Smooth muscle cell of trachea (primary cell): ENCODE measurements around the gene FLYWCH1. TPM values are rescaled to one million over a fixed set of nuclear protein-coding genes. Genes with fewer than 3 reads are reported as not detected.

Experiments
- total RNA-seq: library from RNA; depleted of rRNA; stranded (reverse); fragments of >200 nt; gene quantifications from 2 replicates; pipeline ENCODE4 v1.2.1, GENCODE V29; 2014

Gene FLYWCH1
- total RNA-seq: 46.4 and 77.6 TPM in 2 replicates

GRCh38 chr16:2911638-2912329, at the start of gene FLYWCH1:
Gene FLYWCH1 (plus strand): TSS chr16:2911931. CDS start chr16:2929686, 17,755 bp downstream.

GRCh38 chr16:2882650-2883457, 28.9 kb upstream of the FLYWCH1 start, which contains the start of gene FLYWCH2:
Gene FLYWCH2 (plus strand): TSS chr16:2883215. CDS start chr16:2896450, 13,235 bp downstream.

GRCh38 chr16:2963723-2964474, 52.2 kb downstream of the FLYWCH1 start, which contains the start of gene KREMEN2:
Gene KREMEN2 (plus strand): TSS chr16:2964275. CDS start chr16:2964521, 246 bp downstream.

GRCh38 chr16:2968738-2969544, 57.2 kb downstream of the FLYWCH1 start, which contains the start of gene PAQR4:
Gene PAQR4 (plus strand): TSS chr16:2969348. CDS start chr16:2969675, 327 bp downstream.

GRCh38 chr16:2980227-2981176, 68.8 kb downstream of the FLYWCH1 start, which contains the start of gene PKMYT1:
Gene PKMYT1 (minus strand): TSS chr16:2980446. CDS start chr16:2979657, 789 bp downstream.

Other genes starting within 250 kb of the FLYWCH1 start
- gene KCTD5, start 229.4 kb upstream of the FLYWCH1 start, total RNA-seq: 17.6 and 25.6 TPM in 2 replicates
- gene PRSS27, start 191.7 kb upstream of the FLYWCH1 start, total RNA-seq: 0.58 and 1.3 TPM in 2 replicates
- gene SRRM2, start 159.3 kb upstream of the FLYWCH1 start, total RNA-seq: 71.9 and 83.0 TPM in 2 replicates
- gene ELOB, start 134.7 kb upstream of the FLYWCH1 start, total RNA-seq: 303 and 308 TPM in 2 replicates
- gene PRSS33, start 124.4 kb upstream of the FLYWCH1 start, total RNA-seq: not detected in 2 replicates
- not detected in 2 replicates for gene PRSS41, start 113.5 kb upstream of the FLYWCH1 start, total RNA-seq
- gene PRSS21, start 94.7 kb upstream of the FLYWCH1 start, total RNA-seq: 0.44 and 2.0 TPM in 2 replicates
- not detected in 2 replicates for gene ZG16B, start 81.6 kb upstream of the FLYWCH1 start, total RNA-seq
- not detected in 2 replicates for gene PRSS22, start 53.8 kb upstream of the FLYWCH1 start, total RNA-seq
- gene FLYWCH2, start 28.7 kb upstream of the FLYWCH1 start, total RNA-seq: 73.9 and 77.1 TPM in 2 replicates
- 0.17 TPM in 1 of 2 replicates, not detected in the other for gene KREMEN2, start 52.3 kb downstream of the FLYWCH1 start, total RNA-seq
- 2.5 and 6.5 TPM in 2 replicates for gene PAQR4, start 57.4 kb downstream of the FLYWCH1 start, total RNA-seq
- gene PKMYT1, start 68.5 kb downstream of the FLYWCH1 start, total RNA-seq: 0.83 and 9.9 TPM in 2 replicates
- gene CLDN9, start 101.0 kb downstream of the FLYWCH1 start, total RNA-seq: under 0.01 TPM in 1 of 2 replicates, not detected in the other
- gene CLDN6, start 106.3 kb downstream of the FLYWCH1 start, total RNA-seq: 0.15 TPM in 1 of 2 replicates, not detected in the other
- 91.0 and 208 TPM in 2 replicates for gene TNFRSF12A, start 108.4 kb downstream of the FLYWCH1 start, total RNA-seq
- gene HCFC1R1, start 112.0 kb downstream of the FLYWCH1 start, total RNA-seq: 12.5 and 73.4 TPM in 2 replicates
- 20.0 and 26.9 TPM in 2 replicates for gene THOC6, start 112.1 kb downstream of the FLYWCH1 start, total RNA-seq
- gene BICDL2, start 125.0 kb downstream of the FLYWCH1 start, total RNA-seq: 0.17 TPM in 1 of 2 replicates, not detected in the other
- 0.15 TPM in 1 of 2 replicates, not detected in the other for gene MMP25, start 134.6 kb downstream of the FLYWCH1 start, total RNA-seq
- gene IL32, start 153.7 kb downstream of the FLYWCH1 start, total RNA-seq: 2.6 and 14.2 TPM in 2 replicates
- gene ZSCAN10, start 187.4 kb downstream of the FLYWCH1 start, total RNA-seq: 0.17 TPM in 1 of 2 replicates, not detected in the other
- gene ZNF205, start 200.7 kb downstream of the FLYWCH1 start, total RNA-seq: 17.6 and 25.1 TPM in 2 replicates
- 9.0 and 11.6 TPM in 2 replicates for gene ZNF213, start 223.1 kb downstream of the FLYWCH1 start, total RNA-seq